ENCODE results near the gene SHISAL1. TPM values are rescaled to one million over a fixed set of nuclear protein-coding genes. Genes with fewer than 3 reads are reported as not detected.

Gene SHISAL1
- total and polyA plus RNA-seq, 10 donors: 0.10 to 0.47 (median 0.22) TPM

GRCh38 chr22:44211946-44212930, 100.5 kb downstream of the SHISAL1 start:
- peak overlapping the region in 1 of 8 donors; percentile 32 for H3K27ac ChIP-seq
- no peaks in the 10 kb centered on the region for H3K27me3 ChIP-seq (replicated peaks in 1 of 7)
- DNase-seq: no peak
- H3K36me3 ChIP-seq: no peaks in the 10 kb centered on the region
- 51 to 69% (median 56%) methylated on average over 12 of the region's 12 CpGs for WGBS, 5 donors
- TF ChIP-seq POLR2AphosphoS5 (IDR thresholded peaks at IDR 0.05): no peak
- no peak for TF ChIP-seq POLR2A (IDR thresholded peaks at IDR 0.05)
- no peak for TF ChIP-seq CTCF (IDR thresholded peaks at IDR 0.05 in 8 of 11, conservative IDR thresholded peaks at IDR 0.05 in 3 of 11)
- intact Hi-C loops (cut with DNase I; ENCODE audit: low total_unique reads): no loop called here
- peaks cover 0 to 50% (median 3%) of the 10 kb centered on the region in 6 donors for H3K4me1 ChIP-seq
- peaks cover 0 to 33% (median 25%) of the 10 kb centered on the region in 8 donors for H3K9me3 ChIP-seq
- no peak overlapping the region for H3K4me3 ChIP-seq

- Histone ChIP-seq H3K36me3 (peaks cover 0 to 5% (median under 1%) of the 10 kb centered on the region in 6 donors), H3K27ac (peak overlapping the region in 1 of 8 donors; percentile 32), H3K4me1 (peaks cover 0 to 50% (median 3%) of the 10 kb centered on the region in 6 donors), H3K9me3 (peaks cover 0 to 33% (median 25%) of the 10 kb centered on the region in 8 donors), H3K4me3 (no peak overlapping the region), H3K27me3 (replicated peaks in 1 of 7) (no peaks in the 10 kb centered on the region)
- 63 to 80% (median 73%) methylated on average over 6 of the region's 6 CpGs for WGBS, 5 donors
- intact Hi-C loops (cut with DNase I; ENCODE audit: low total_unique reads): no loop called here
- no peak for DNase-seq
- no peak for TF ChIP-seq POLR2AphosphoS5 (IDR thresholded peaks at IDR 0.05)
- TF ChIP-seq POLR2A (IDR thresholded peaks at IDR 0.05): no peak
- no peak for TF ChIP-seq CTCF (IDR thresholded peaks at IDR 0.05 in 8 of 11, conservative IDR thresholded peaks at IDR 0.05 in 3 of 11)
These were observed 101.3 kb downstream of the SHISAL1 start for GRCh38 chr22:44211256-44211945.

- Histone ChIP-seq H3K9me3 (peaks cover 0 to 30% (median 25%) of the 10 kb centered on the region in 8 donors), H3K27ac (no peak overlapping the region), H3K4me3 (no peak overlapping the region), H3K36me3 (peaks cover 0 to 12% (median 4%) of the 10 kb centered on the region in 6 donors), H3K4me1 (peaks cover 0 to 57% (median 5%) of the 10 kb centered on the region in 6 donors), H3K27me3 (replicated peaks in 1 of 7) (no peaks in the 10 kb centered on the region)
- 79 to 91% (median 85%) methylated on average over 4 of the region's 4 CpGs for WGBS, 5 donors
- intact Hi-C loops (cut with DNase I; ENCODE audit: low total_unique reads): no loop called here
- TF ChIP-seq CTCF (IDR thresholded peaks at IDR 0.05 in 8 of 11, conservative IDR thresholded peaks at IDR 0.05 in 3 of 11) (no peak), POLR2AphosphoS5 (IDR thresholded peaks at IDR 0.05) (no peak), POLR2A (IDR thresholded peaks at IDR 0.05) (no peak)
- DNase-seq: no peak
These were observed 102.0 kb downstream of the SHISAL1 start for GRCh38 chr22:44210722-44211121.
